Measurements from ENCODE around the gene MED8. TPM values are rescaled to one million over a fixed set of nuclear protein-coding genes. Genes with fewer than 3 reads are reported as not detected.

Gene MED8
- total RNA-seq, 4 donors from 2014 or later: 27.6 to 34.1 (median 32.0) TPM

- intact Hi-C loops (cut with DNase I): no loop called here
- Histone ChIP-seq H3K9me3 (no peaks in the 10 kb centered on the region), H3K4me3 (no peak overlapping the region), H3K27ac (replicated peaks in 1 of 4) (peak overlapping the region in 2 of 4 donors; percentile 88 to 94), H3K27me3 (no peaks in the 10 kb centered on the region), H3K4me1 (peaks cover 16 to 24% (median 23%) of the 10 kb centered on the region in 4 donors), H3K36me3 (peaks cover 0 to 4% (median 0%) of the 10 kb centered on the region in 4 donors)
- 89% methylated on average over 10 of the region's 10 CpGs for WGBS
- no peak for DNase-seq (ENCODE audit: extremely low spot score)
- TF ChIP-seq CTCF (IDR thresholded peaks at IDR 0.05): no peak
- no peak for TF ChIP-seq POLR2A (IDR thresholded peaks at IDR 0.05; ENCODE audit: low read depth)
- no peak for TF ChIP-seq EP300 (IDR thresholded peaks at IDR 0.05)
- no peak for TF ChIP-seq POLR2AphosphoS5 (IDR thresholded peaks at IDR 0.05)
Measured at GRCh38 chr1:43351421-43352350, 37.9 kb downstream of the MED8 start.

GRCh38 chr1:43350976-43351375 is 38.6 kb downstream of the MED8 start:
- intact Hi-C loops (cut with DNase I): no loop called here
- Histone ChIP-seq H3K4me1 (peaks cover 22 to 24% (median 23%) of the 10 kb centered on the region in 4 donors), H3K9me3 (no peaks in the 10 kb centered on the region), H3K27ac (replicated peaks in 1 of 4) (peak overlapping the region; percentile 87 to 94 (median 90)), H3K36me3 (peaks cover 0 to 4% (median 0%) of the 10 kb centered on the region in 4 donors), H3K27me3 (no peaks in the 10 kb centered on the region), H3K4me3 (no peak overlapping the region)
- TF ChIP-seq CTCF (IDR thresholded peaks at IDR 0.05): no peak
- TF ChIP-seq EP300 (IDR thresholded peaks at IDR 0.05): no peak
- no peak for TF ChIP-seq POLR2A (IDR thresholded peaks at IDR 0.05; ENCODE audit: low read depth)
- no peak for TF ChIP-seq POLR2AphosphoS5 (IDR thresholded peaks at IDR 0.05)
- DNase-seq (ENCODE audit: extremely low spot score): no peak
- 94% methylated on average over 1 of the region's 1 CpG for WGBS

- Histone ChIP-seq H3K36me3 (peaks cover 0 to 1% (median 0%) of the 10 kb centered on the region in 4 donors), H3K9me3 (no peaks in the 10 kb centered on the region), H3K4me1 (peaks cover 22 to 30% (median 23%) of the 10 kb centered on the region in 4 donors), H3K27me3 (no peaks in the 10 kb centered on the region), H3K27ac (replicated peaks in 1 of 4) (peak overlapping the region; percentile 87 to 94 (median 90)), H3K4me3 (peak overlapping the region; percentile 62 to 73 (median 70))
- intact Hi-C loops (cut with DNase I): loop anchor here (5.0 to 10.0 kb wide), 2 partner anchors 57 to 115 kb away; no protein-coding TSS in a partner anchor
- WGBS: 29% methylated on average over 11 of the region's 11 CpGs
- TF ChIP-seq CTCF (IDR thresholded peaks at IDR 0.05) (no peak), POLR2A (IDR thresholded peaks at IDR 0.05; ENCODE audit: low read depth) (no peak), EP300 (IDR thresholded peaks at IDR 0.05) (no peak), POLR2AphosphoS5 (IDR thresholded peaks at IDR 0.05) (no peak)
- DNase-seq (ENCODE audit: extremely low spot score): peak; percentile 77
Measured at GRCh38 chr1:43349594-43350306, 39.9 kb downstream of the MED8 start.

- WGBS: 0% methylated on average over 12 of the region's 72 CpGs
- TF ChIP-seq POLR2AphosphoS5 (IDR thresholded peaks at IDR 0.05) (peak; percentile 69 to 82), POLR2A (IDR thresholded peaks at IDR 0.05; ENCODE audit: low read depth) (no peak), CTCF (IDR thresholded peaks at IDR 0.05) (peak in 1 of 3 experiments; percentile 4), EP300 (IDR thresholded peaks at IDR 0.05) (no peak)
- Histone ChIP-seq H3K4me1 (peaks cover 22 to 37% (median 23%) of the 10 kb centered on the region in 4 donors), H3K4me3 (peak overlapping the region; percentile 62 to 73 (median 70)), H3K27ac (replicated peaks in 1 of 4) (peak overlapping the region; percentile 87 to 94 (median 90)), H3K27me3 (no peaks in the 10 kb centered on the region), H3K9me3 (no peaks in the 10 kb centered on the region), H3K36me3 (no peaks in the 10 kb centered on the region)
- intact Hi-C loops (cut with DNase I): loop anchor here (5.0 to 10.0 kb wide), 2 partner anchors 57 to 114 kb away; no protein-coding TSS in a partner anchor
- DNase-seq (ENCODE audit: extremely low spot score): peak; percentile 92
Measured at GRCh38 chr1:43348809-43349593, 40.6 kb downstream of the MED8 start.
